HG03064 (cell line): ENCODE data around the gene FBXW5.
A peak's percentile ranks its signal among the peaks of the same experiment; 100 is the strongest.

Experiments used
- ATAC-seq: cut with Tn5 transposase; IDR thresholded peaks from one replicate; pipeline ENCODE4 v1.9.1; 2021; ENCODE audit warnings: low read depth; ENCODE audit not compliant: unreplicated experiment

Gene FBXW5

GRCh38 chr9:136950656-136951276 lies 6.2 kb upstream of the FBXW5 start:
- ATAC-seq = no peak

DNA sequence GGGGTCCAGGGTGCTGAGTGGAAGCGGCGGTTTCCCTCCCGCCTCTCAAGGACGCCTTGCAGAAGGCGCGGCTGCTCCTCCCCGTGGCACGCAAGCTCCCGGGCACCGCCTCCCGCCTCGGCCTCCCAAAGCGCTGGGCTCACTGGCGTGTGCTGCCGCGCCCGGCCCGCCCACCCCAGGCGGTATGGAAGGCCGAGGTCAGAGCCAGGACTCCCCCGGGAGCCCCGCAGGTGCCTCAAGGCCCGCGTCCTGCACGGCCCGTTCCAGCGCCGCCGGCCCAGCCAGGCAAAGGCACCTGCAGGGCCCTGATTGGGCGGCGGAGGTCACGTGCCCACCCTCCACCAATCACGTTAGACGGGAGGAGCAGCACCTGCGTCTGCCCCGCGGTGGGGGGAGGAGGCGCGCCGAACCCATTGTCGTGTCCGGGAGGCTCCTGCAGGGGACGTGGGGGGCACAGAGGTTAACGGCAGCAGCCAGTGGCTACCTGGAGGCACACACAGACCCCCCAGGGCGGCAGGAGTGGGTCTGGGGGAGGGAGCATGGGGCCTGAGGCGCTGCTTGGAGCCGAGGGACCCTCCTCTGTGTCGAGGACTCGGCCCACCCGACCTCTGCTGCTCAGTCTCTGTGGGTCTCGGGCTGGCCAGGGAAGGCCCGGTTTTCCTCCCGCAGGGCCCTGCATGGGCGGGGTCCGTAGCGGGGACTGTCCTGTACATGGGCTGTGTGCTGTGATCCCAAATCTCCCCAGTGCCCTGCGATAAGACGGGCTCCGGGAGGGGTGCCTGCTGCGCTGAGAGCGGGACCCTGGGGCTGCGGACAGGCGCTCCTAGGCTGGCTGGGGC lies 5.5 kb upstream of the FBXW5 start:
- peak; percentile 54 for ATAC-seq

DNA sequence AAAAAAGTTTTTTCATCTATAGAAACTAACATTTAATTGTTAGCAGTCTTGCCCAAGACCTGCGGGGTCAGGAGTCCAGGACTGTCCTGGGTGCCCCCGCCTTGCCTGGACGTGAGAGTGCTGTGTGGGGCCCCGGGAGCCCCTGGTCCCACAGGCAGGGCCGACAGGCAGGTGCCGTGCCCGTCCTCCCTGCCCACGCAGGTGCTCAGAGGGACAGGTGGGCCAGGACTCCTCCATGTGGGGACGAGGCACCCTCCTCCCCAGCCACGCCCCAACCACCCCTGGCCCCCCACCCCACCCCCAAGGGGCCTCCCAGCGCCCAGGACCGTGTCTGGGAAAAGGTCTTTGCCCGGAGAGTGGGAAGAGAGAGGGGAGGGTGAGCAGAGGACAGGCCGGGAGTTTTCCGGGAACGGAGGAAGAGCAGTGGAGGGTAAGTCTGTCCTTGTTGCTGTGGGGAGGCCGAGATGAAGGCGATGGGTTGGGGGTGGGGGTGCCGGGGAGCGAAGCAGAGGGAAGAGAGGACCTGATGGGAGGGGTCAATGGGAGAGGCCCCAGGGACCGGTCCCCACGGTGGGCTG lies 4.8 kb upstream of the FBXW5 start:
- ATAC-seq = no peak

- ATAC-seq = no peak
Measured at GRCh38 chr9:136947955-136948510, 3.5 kb upstream of the FBXW5 start.

GRCh38 chr9:136947028-136947891 lies 2.7 kb upstream of the FBXW5 start:
- no peak for ATAC-seq

DNA sequence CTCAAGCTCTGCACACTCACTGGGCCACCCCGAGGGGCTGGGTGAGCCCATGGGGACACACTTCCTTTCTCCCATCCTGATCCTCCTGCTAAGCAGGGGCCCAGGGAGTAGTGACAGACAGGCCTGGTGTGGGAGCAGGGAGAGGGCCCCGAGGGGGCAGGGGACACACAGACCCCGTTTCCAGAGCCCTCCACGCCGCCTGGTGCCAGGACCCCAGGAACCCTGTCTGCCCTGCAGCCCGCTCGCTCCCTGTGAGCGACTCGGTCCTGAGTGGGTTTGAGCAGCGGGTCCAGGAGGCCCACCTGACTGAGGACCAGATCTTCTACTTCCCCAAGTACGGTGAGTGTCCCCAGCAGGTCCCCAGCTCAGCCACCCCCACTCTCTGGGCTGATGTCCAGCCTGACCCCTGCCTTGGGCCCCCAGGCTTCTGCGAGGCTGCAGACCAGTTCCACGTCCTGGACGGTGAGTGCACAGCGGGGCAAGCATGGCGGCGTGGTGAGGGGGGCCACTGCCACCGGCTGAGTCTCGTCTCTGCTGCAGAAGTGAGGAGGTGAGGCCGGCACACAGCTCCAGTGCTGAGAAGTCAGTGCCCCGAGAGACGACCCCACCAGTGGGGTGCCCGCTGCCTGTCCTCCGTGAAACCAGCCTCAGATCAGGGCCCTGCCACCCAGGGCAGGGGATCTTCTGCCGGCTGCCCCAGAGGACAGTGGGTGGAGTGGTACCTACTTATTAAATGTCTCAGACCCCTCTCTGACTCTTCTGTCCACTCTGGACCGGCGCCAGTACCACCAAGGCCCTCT lies 1.9 kb upstream of the FBXW5 start:
- ATAC-seq = no peak

- ATAC-seq = no peak
Measured at GRCh38 chr9:136945333-136946227, 1.0 kb upstream of the FBXW5 start.

DNA sequence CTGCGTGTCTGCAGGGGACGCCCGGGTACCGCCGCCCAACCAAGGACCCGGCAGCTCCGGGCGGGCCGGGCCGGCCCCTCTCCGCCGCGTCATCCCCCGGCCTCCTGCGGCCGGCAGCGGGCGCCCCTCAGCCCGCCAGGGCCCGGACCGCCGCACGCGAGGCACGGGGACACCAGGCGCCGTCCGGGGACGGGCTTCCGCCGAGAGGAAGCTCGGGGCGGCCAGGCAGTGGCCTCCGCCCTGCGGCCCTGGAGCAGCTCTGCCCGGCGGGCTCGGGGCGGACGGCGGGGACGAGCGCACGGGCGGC lies 373 bp downstream of the FBXW5 start:
- no peak for ATAC-seq

DNA sequence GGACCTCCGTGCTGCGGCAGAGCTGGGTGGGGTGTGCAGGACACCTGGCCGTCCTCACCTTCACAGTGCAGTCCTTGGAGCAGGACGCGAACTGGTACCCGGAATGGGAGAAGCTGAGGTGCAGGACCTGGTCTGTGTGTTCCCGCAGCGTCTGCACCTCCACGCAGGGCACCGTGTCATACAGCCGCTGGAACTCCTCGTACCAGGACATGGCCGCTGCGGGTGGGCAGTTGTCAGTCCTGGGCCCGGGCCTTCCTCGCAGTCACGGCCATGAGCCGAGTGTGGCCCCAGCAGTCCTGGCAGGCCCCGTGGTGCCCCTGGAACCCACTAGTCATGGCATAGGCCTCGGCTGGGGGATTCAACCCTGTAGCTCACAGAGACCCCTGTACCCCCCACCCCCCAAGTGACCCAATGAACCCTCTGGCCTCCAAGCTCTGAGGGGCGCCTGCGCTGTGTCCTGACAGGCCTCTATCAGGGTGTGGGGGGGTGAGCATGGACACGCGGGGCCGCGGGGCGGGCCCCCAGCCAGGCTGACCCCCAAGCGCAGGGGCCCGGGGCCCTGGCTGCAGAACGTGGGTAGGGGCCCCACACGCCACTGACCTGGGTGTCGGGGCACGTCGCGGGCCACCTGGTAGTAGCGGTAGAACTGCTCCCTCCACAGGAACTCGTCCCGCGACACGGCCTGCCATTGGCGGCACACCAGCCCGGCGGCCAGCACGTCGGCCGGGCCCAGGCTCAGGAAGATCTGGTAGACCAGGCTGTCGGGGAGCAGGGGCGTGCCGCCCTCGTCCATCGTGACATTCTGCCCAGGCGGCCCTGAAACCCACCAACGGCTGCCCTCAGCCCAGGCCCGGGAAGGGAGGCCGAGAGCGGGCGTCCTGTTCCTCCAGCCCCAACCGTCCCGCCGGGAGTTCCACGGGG lies 987 bp downstream of the FBXW5 start:
- ATAC-seq = peak; percentile 8

DNA sequence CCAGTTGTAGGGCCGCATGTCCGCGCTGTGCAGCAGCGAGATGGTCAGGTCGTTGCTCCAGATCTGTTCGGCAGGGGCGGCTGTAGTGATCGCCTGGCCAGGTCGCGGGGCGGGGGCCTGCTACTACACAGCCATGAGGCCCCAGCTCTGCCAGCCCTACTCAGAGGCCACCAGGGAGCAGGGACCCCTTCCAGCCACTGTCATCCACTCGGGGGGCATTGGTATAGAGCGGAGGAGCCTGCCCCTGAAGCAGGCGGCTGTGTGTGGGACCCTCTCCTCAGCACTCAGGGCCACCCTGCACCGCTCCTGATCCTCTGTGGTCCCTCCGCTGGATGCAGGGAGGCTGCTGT lies 1.7 kb downstream of the FBXW5 start:
- no peak for ATAC-seq

GRCh38 chr9:136942112-136942880 lies 2.2 kb downstream of the FBXW5 start:
- no peak for ATAC-seq

- no peak for ATAC-seq
Measured at GRCh38 chr9:136941231-136942111, 3.1 kb downstream of the FBXW5 start.

DNA sequence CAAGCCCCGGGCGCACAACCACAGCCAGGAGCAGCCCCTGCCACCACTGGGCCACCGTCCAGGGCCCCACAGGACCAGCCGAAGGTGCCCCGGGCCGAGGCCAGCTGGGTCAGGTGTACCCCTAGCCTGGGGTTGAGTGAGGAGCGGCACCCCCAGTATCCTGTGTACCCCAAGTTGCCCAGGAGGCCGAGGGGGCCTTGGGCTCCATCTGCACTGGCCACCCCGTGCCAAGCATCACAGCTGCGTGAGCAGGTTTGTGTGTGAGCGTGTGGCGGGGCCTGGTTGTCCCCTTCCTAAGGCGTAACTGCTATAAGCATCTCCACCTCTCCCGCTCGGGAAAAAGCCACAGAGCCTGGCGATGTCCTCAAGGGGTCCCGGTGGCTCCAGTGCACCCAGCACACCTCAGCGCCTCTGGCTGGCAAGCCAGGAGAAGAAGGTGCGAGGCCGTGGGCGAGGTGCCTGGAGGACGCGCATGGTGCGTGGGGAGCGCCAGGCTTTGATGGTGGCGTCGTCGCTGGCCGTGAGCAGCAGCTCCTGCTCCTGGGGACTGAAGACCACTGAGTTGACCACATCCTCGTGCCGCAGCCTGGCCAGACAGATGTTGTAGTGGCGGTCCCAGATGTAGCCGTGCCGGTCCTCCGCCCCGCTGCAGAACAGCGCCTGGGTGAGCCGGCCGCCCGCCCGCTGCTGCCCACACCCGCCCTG lies 3.9 kb downstream of the FBXW5 start:
- ATAC-seq = no peak

DNA sequence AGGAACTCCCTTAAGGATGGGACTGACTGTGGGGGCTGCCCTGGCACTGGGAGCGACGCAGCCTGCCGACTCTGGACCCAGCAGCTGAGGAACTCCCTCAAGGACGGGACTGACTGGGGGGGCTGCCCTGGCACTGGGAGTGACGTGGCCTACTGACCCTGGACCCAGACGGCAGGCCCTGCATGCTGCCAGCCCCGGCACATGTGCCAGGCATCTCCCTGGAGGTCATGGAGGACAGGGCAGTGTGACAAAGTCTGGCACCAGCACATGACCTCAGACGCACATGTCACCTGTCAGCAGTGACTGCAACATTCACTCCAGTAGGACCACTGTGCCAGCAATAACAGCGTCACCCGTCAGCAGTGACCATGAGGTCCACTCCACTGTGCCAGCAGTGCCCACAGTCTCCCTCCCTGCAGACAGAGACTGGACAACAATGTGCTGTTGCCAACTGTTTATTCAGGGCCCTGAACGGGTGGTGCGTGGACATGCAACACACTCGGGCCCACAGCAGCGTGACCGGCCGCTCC lies 4.5 kb downstream of the FBXW5 start:
- ATAC-seq = no peak

GRCh38 chr9:136939431-136939995 lies 5.0 kb downstream of the FBXW5 start:
- no peak for ATAC-seq
